ENCODE results near the gene CKAP2L. TPM values are rescaled to one million over a fixed set of nuclear protein-coding genes. Genes with fewer than 3 reads are reported as not detected.

Gene CKAP2L
- total and polyA plus RNA-seq, 2 donors (not counting 3 experiments of a cell fraction or from before 2014, with no cell fraction given), result 3.4 to 30.7 TPM

- dilution Hi-C loops (cut with MboI; ENCODE audit: extremely low pct_ligation_motif_present, low sequenced_read_pairs), result no loop called here
- no peak overlapping the region for H2AFZ ChIP-seq (ENCODE audit: low read depth, low read length)
- no peaks in the 10 kb centered on the region for H3K9me3 ChIP-seq (replicated peaks; ENCODE audit: control insufficient read depth, insufficient read depth, low read length)
- intact Hi-C loops (cut with micrococcal nuclease), result no loop called here
- no peaks in the 10 kb centered on the region for H3K79me2 ChIP-seq (ENCODE audit: control insufficient read depth, insufficient read depth, low read length)
- TF ChIP-seq POLR2AphosphoS5 (IDR thresholded peaks at IDR 0.05; ENCODE audit: insufficient read depth, low read depth, low read length) (no peak), POLR2A (IDR thresholded peaks at IDR 0.05; ENCODE audit: low read depth, low read length) (no peak), JUN (IDR thresholded peaks at IDR 0.05; ENCODE audit: borderline replicate concordance, insufficient read depth, insufficient read length, low read depth) (no peak), MAX (IDR thresholded peaks at IDR 0.05; ENCODE audit: insufficient read depth, insufficient read length) (no peak)
- CTCF ChIA-PET, result interaction anchor here (0.8 to 9.1 kb wide), 14 partner anchors 9 to 247 kb away, joined by 3 to 207 read pairs (median 12); partner anchors contain the start of gene SLC20A1
- DNase-seq (ENCODE audit: low read depth, low spot score) (no peak), FAIRE-seq (no peak)
- no peak overlapping the region for H3K4me2 ChIP-seq (ENCODE audit: insufficient read depth, low read length)
- H4K20me1 ChIP-seq (replicated peaks; ENCODE audit: control insufficient read depth, extremely low read depth, insufficient read depth, low read length), result no peaks in the 10 kb centered on the region
- H3K27me3 ChIP-seq (ENCODE audit: control insufficient read depth in 2 of 2, insufficient read depth in 2 of 2, low read length in 2 of 2), result no peaks in the 10 kb centered on the region
- no peaks in the 10 kb centered on the region for H3K9me1 ChIP-seq (replicated peaks; ENCODE audit: control insufficient read depth, extremely low read depth, insufficient read depth, low read length)
- no peak overlapping the region for H3K9ac ChIP-seq (replicated peaks; ENCODE audit: extremely low read depth, insufficient read depth, low read length)
- no peak overlapping the region for H3K27ac ChIP-seq (ENCODE audit: insufficient read depth, low read depth, low read length)
- peaks cover 3% of the 10 kb centered on the region for H3K4me1 ChIP-seq (ENCODE audit: control insufficient read depth, extremely low read depth, insufficient read depth, low read length)
- H3K36me3 ChIP-seq (ENCODE audit: control insufficient read depth in 2 of 2, extremely low read depth in 1 of 2, insufficient read depth in 2 of 2, low read length in 2 of 2), result no peaks in the 10 kb centered on the region
- POLR2A ChIA-PET, result no interaction called here
- H3K4me3 ChIP-seq (replicated peaks in 1 of 3; ENCODE audit: insufficient read depth in 1 of 3, low read depth in 1 of 3, low read length in 3 of 3), result no peak overlapping the region
- BruUV-seq (replicated peaks), result no TSS peak
Observed at GRCh38 chr2:112728029-112728362, 36.4 kb downstream of the CKAP2L start.

GRCh38 chr2:112727276-112728028 is 37.0 kb downstream of the CKAP2L start:
- H3K9me3 ChIP-seq (replicated peaks; ENCODE audit: control insufficient read depth, insufficient read depth, low read length), result no peaks in the 10 kb centered on the region
- H3K9me1 ChIP-seq (replicated peaks; ENCODE audit: control insufficient read depth, extremely low read depth, insufficient read depth, low read length), result no peaks in the 10 kb centered on the region
- DNase-seq (ENCODE audit: low read depth, low spot score) (no peak), FAIRE-seq (no peak)
- no peaks in the 10 kb centered on the region for H3K79me2 ChIP-seq (ENCODE audit: control insufficient read depth, insufficient read depth, low read length)
- no peaks in the 10 kb centered on the region for H3K27me3 ChIP-seq (ENCODE audit: control insufficient read depth in 2 of 2, insufficient read depth in 2 of 2, low read length in 2 of 2)
- POLR2A ChIA-PET, result no interaction called here
- BruUV-seq (replicated peaks), result no TSS peak
- H3K4me1 ChIP-seq (ENCODE audit: control insufficient read depth, extremely low read depth, insufficient read depth, low read length), result peaks cover 3% of the 10 kb centered on the region
- dilution Hi-C loops (cut with MboI; ENCODE audit: extremely low pct_ligation_motif_present, low sequenced_read_pairs) (no loop called here), intact Hi-C loops (cut with micrococcal nuclease) (loop anchor here (2.0 kb wide), 1 partner anchor 37 kb away; no protein-coding TSS in a partner anchor)
- no peak overlapping the region for H3K27ac ChIP-seq (ENCODE audit: insufficient read depth, low read depth, low read length)
- CTCF ChIA-PET, result interaction anchor here (0.6 to 9.1 kb wide), 27 partner anchors 9 to 246 kb away, joined by 3 to 207 read pairs (median 5); partner anchors contain the start of gene SLC20A1
- no peaks in the 10 kb centered on the region for H4K20me1 ChIP-seq (replicated peaks; ENCODE audit: control insufficient read depth, extremely low read depth, insufficient read depth, low read length)
- no peaks in the 10 kb centered on the region for H3K36me3 ChIP-seq (ENCODE audit: control insufficient read depth in 2 of 2, extremely low read depth in 1 of 2, insufficient read depth in 2 of 2, low read length in 2 of 2)
- H2AFZ ChIP-seq (ENCODE audit: low read depth, low read length), result no peak overlapping the region
- no peak overlapping the region for H3K9ac ChIP-seq (replicated peaks; ENCODE audit: extremely low read depth, insufficient read depth, low read length)
- no peak overlapping the region for H3K4me3 ChIP-seq (replicated peaks in 1 of 3; ENCODE audit: insufficient read depth in 1 of 3, low read depth in 1 of 3, low read length in 3 of 3)
- TF ChIP-seq GATA2 (IDR thresholded peaks at IDR 0.05; ENCODE audit: insufficient read depth, insufficient read length, low read depth, low read length), result no peak
- no peak for TF ChIP-seq CTCF (IDR thresholded peaks at IDR 0.05; ENCODE audit: extremely low read depth in 1 of 2, insufficient read depth in 1 of 2, low read depth in 1 of 2, low read length in 2 of 2)
- no peak for TF ChIP-seq MAX (IDR thresholded peaks at IDR 0.05; ENCODE audit: insufficient read depth, insufficient read length)
- TF ChIP-seq POLR2AphosphoS5 (IDR thresholded peaks at IDR 0.05; ENCODE audit: insufficient read depth, low read depth, low read length), result no peak
- no peak for TF ChIP-seq FOS (IDR thresholded peaks at IDR 0.05; ENCODE audit: borderline replicate concordance, insufficient read depth, low read length)
- no peak for TF ChIP-seq POLR2A (IDR thresholded peaks at IDR 0.05; ENCODE audit: low read depth, low read length)
- no peak for TF ChIP-seq EZH2 (IDR thresholded peaks at IDR 0.05; ENCODE audit: borderline replicate concordance, low read depth, low read length, severe bottlenecking)
- no peak for TF ChIP-seq MYC (IDR thresholded peaks at IDR 0.05; ENCODE audit: low read depth, low read length)
- TF ChIP-seq JUN (IDR thresholded peaks at IDR 0.05; ENCODE audit: borderline replicate concordance, insufficient read depth, insufficient read length, low read depth), result no peak
- no peak overlapping the region for H3K4me2 ChIP-seq (ENCODE audit: insufficient read depth, low read length)

Measured in endothelial cell of umbilical vein (primary cell).